Ovary (tissue), 9 donors: ENCODE data around the gene PPP1R9A. TPM values are rescaled to one million over a fixed set of nuclear protein-coding genes. Genes with fewer than 3 reads are reported as not detected.

Source experiments
- DNase-seq, 5 donors: peaks; one replicate each; pipeline ENCODE4 v3.0.0-alpha.2; 2019 to 2020
- H3K27ac ChIP-seq, 2 donors: fragments of 200-600 bp; one replicate each; pipeline versions ENCODE4 v1.5.1 to v1.8.0; 2019 to 2022
- H3K27me3 ChIP-seq: fragments of 200-600 bp; one replicate; pipeline ENCODE4 v1.8.0; 2022
- H3K36me3 ChIP-seq: fragments of 200-600 bp; sonication (generic); one replicate; pipeline ENCODE4 v1.5.1; 2019
- H3K4me1 ChIP-seq: one replicate; pipeline ENCODE4 v1.8.1; 2013; ENCODE audit warnings: mild to moderate bottlenecking, moderate library complexity; ENCODE audit not compliant: insufficient read depth
- H3K4me3 ChIP-seq: fragments of 200-600 bp; sonication (generic); one replicate; pipeline ENCODE4 v1.5.1; 2017
- H3K9me3 ChIP-seq, 2 donors: fragments of 200-600 bp in 1 of 2; sonication (generic) in 1 of 2; one replicate each; pipeline versions ENCODE4 v1.5.1 to v1.8.1; 2013 to 2019; ENCODE audit warnings: mild to moderate bottlenecking in 1 of 2, moderate library complexity in 1 of 2
- EP300 ChIP-seq: sonication (generic); formaldehyde crosslinking; IDR thresholded peaks from one replicate; pipeline ENCODE4 v1.6.1; 2017; ENCODE audit warnings: antibody characterized with exemption
- POLR2A ChIP-seq: fragments of 450-650 bp; IDR thresholded peaks from one replicate; pipeline ENCODE4 v1.6.1; 2017; ENCODE audit warnings: antibody characterized with exemption, mild to moderate bottlenecking, moderate library complexity
- WGBS, 3 donors: extraction: QIAGEN DNeasy Blood & Tissue Kit in 1 of 3; methylation state at CpG; one replicate each; pipeline versions ENCODE4 v1.1.5 to v1.1.7; 2013 to 2017; 5-methylcytosine and 5-hydroxymethylcytosine counted together
- intact Hi-C, 4 donors: fragments of 100-400 bp; cut with DNase I; formaldehyde crosslinking; loops; one replicate each; pipeline versions ENCODE4 v1.11.0 to v1.15.1; 2022 to 2023
- polyA plus RNA-seq, 2 donors: library from polyadenylated mRNA; stranded (reverse); fragments of 200-250 nt in 1 of 2; fragments of 350-450 nt in 1 of 2; fragmentation: Illumina TruSeq in 1 of 2; extraction: RNeasy Lipid Tissue Mini Kit (QIAGEN cat#74804) in 1 of 2; gene quantifications; one replicate each; pipeline ENCODE4 v1.2.3, GENCODE V29; 2013 to 2014
- total RNA-seq, 7 donors: library from RNA; depleted of rRNA in 2 of 7; stranded (reverse); fragments of >200 nt in 2 of 7; fragmentation: NEBNext Ultra II Directional in 3 of 7; extraction: Animal tissue kit (Norgen Biotek cat#: 25700) in 3 of 7; gene quantifications; one replicate each; pipeline versions ENCODE4 v1.1.0 to v1.2.4, GENCODE V29; 2016 to 2023
- TF ChIP-seq, protein P1 (sequence below), 3 donors: fragments of 450-650 bp in 2 of 3; fragments of 200-600 bp in 1 of 3; IDR thresholded peaks; one replicate each; pipeline versions ENCODE4 v1.5.1 to v1.8.0; 2016 to 2022; ENCODE audit warnings: antibody characterized with exemption in 3 of 3, mild to moderate bottlenecking in 1 of 3
- donor health status: DM: no; HTN: no; CAD: no; lungs with moderate emphysema.
- donor health status: DM: no; HTN: no; CAD: no.
- donor health status: Bipolar disorder and iron deficiency.
- donor health status: DM: yes; HTN: yes; CAD: no.
- donor health status: DM: no; HTN: no; CAD: no.
- donor health status: DM: yes; HTN: yes; CAD: no.

PPP1R9A gene
- total and polyA plus RNA-seq, 9 donors, result 2.4 to 32.2 (median 11.2) TPM

- TF ChIP-seq POLR2A, result no peak
- TF ChIP-seq, protein P1, sequence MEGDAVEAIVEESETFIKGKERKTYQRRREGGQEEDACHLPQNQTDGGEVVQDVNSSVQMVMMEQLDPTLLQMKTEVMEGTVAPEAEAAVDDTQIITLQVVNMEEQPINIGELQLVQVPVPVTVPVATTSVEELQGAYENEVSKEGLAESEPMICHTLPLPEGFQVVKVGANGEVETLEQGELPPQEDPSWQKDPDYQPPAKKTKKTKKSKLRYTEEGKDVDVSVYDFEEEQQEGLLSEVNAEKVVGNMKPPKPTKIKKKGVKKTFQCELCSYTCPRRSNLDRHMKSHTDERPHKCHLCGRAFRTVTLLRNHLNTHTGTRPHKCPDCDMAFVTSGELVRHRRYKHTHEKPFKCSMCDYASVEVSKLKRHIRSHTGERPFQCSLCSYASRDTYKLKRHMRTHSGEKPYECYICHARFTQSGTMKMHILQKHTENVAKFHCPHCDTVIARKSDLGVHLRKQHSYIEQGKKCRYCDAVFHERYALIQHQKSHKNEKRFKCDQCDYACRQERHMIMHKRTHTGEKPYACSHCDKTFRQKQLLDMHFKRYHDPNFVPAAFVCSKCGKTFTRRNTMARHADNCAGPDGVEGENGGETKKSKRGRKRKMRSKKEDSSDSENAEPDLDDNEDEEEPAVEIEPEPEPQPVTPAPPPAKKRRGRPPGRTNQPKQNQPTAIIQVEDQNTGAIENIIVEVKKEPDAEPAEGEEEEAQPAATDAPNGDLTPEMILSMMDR (IDR thresholded peaks at IDR 0.05), result no peak
- no peak for TF ChIP-seq EP300
- no peaks in the 10 kb centered on the region for H3K27me3 ChIP-seq
- no peak overlapping the region for H3K27ac ChIP-seq
- intact Hi-C loops, result no loop called here
- 58 to 96% (median 95%) methylated on average over 2 of the region's 2 CpGs for WGBS, 3 donors
- H3K9me3 ChIP-seq, result no peaks in the 10 kb centered on the region
- H3K4me1 ChIP-seq, result no peaks in the 10 kb centered on the region
- H3K36me3 ChIP-seq, result no peaks in the 10 kb centered on the region
- DNase-seq, result no peak
- H3K4me3 ChIP-seq, result no peak overlapping the region
Measured at GRCh38 chr7:95276114-95276513, 368.7 kb downstream of the PPP1R9A start.

DNA sequence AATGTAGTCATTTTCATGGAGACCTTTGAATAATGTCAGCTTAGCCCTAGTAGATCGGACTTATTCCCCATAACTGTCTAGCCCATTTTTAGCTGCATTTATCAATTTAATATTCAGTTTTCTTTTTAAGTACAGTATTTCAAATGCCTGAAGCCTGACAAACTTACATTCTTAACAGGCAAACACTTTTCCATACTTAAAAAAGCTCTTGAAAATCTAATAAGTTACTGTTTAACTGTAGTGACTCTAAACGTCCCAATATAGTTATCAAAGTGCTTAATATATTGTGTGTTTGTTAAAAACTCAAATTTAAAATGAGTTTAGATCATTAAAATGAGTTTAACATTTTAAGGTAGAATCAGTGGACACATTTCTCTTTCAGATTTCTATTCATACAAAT, 372.0 kb downstream of the PPP1R9A start:
- Histone ChIP-seq H3K4me3 (no peak overlapping the region), H3K27me3 (no peaks in the 10 kb centered on the region), H3K27ac (no peak overlapping the region), H3K9me3 (no peaks in the 10 kb centered on the region), H3K4me1 (no peaks in the 10 kb centered on the region), H3K36me3 (no peaks in the 10 kb centered on the region)
- intact Hi-C loops, result no loop called here
- TF ChIP-seq EP300 (no peak), POLR2A (no peak)
- TF ChIP-seq, protein P1 (IDR thresholded peaks at IDR 0.05), result no peak
- no peak for DNase-seq
- 72 to 78% (median 75%) methylated on average over 2 of the region's 2 CpGs for WGBS, 3 donors

- no peak for DNase-seq
- no peaks in the 10 kb centered on the region for H3K27me3 ChIP-seq
- WGBS, 3 donors, result 67 to 73% (median 73%) methylated on average over 2 of the region's 2 CpGs
- H3K4me1 ChIP-seq, result no peaks in the 10 kb centered on the region
- intact Hi-C loops, result loop anchor here in 1 of 4 donors (10.0 kb wide), 1 partner anchor 1151 kb away; no protein-coding TSS in a partner anchor
- H3K27ac ChIP-seq, result no peak overlapping the region
- no peak overlapping the region for H3K4me3 ChIP-seq
- TF ChIP-seq EP300 (no peak), POLR2A (no peak)
- TF ChIP-seq, protein P1 (IDR thresholded peaks at IDR 0.05), result no peak
- no peaks in the 10 kb centered on the region for H3K36me3 ChIP-seq
- H3K9me3 ChIP-seq, result no peaks in the 10 kb centered on the region
Measured at GRCh38 chr7:95286096-95286495, 378.7 kb downstream of the PPP1R9A start.

DNA sequence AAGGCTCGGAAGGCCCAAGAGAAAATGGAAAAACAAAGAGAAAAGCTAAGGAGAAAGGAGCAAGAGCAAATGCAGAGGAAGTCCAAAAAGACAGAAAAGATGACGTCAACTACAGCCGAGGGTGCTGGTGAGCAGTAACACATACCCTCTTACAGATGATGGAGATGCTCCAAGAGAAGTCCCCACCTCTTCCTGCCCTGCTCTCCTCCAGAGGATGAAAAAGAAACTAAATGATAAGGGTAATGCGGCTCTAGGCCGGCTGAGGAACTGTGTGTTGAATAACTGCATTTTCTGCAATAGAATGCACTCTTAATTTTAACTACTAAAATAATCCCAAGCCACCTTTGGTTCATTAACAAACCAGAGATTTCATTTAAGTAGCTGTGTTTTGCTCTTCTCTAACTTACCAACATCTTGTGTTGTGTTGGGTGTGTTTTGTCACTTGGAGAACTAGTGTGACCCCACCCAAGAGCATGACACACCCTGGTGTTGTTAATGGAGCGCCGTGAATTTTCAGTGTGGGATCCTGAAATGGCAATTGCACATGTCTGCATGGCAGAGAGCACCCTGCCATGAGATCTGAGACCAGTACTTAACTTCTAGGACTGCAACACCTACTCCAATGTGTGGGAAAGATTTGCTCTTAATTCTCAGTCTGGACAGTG, 382.9 kb downstream of the PPP1R9A start:
- no peak overlapping the region for H3K27ac ChIP-seq
- 94 to 95% (median 95%) methylated on average over 7 of the region's 7 CpGs for WGBS, 3 donors
- H3K36me3 ChIP-seq, result no peaks in the 10 kb centered on the region
- DNase-seq, result no peak
- no peak for TF ChIP-seq POLR2A
- TF ChIP-seq, protein P1 (IDR thresholded peaks at IDR 0.05), result no peak
- TF ChIP-seq EP300, result no peak
- H3K9me3 ChIP-seq, result no peaks in the 10 kb centered on the region
- no peak overlapping the region for H3K4me3 ChIP-seq
- no peaks in the 10 kb centered on the region for H3K27me3 ChIP-seq
- intact Hi-C loops, result no loop called here
- H3K4me1 ChIP-seq, result no peaks in the 10 kb centered on the region
